Gastroesophageal sphincter (tissue), 4 donors: ENCODE data around the gene IDUA. TPM values are rescaled to one million over a fixed set of nuclear protein-coding genes. Genes with fewer than 3 reads are reported as not detected.

Experiments used
- ATAC-seq: fragments of 150-250 bp; one replicate; pipeline ENCODE4 v1.9.1; 2016; ENCODE audit warnings: mild to moderate bottlenecking, moderate library complexity
- H3K27ac ChIP-seq, 4 donors: fragments of 200-600 bp; sonication (generic) in 3 of 4; 1 replicate in 3 of 4; 2 replicates in 1 of 4; pipeline ENCODE4 v1.5.1; 2016 to 2019
- H3K27me3 ChIP-seq: fragments of 200-600 bp; sonication (generic); one replicate; pipeline ENCODE4 v1.5.1; 2019
- H3K36me3 ChIP-seq, 2 donors: fragments of 200-600 bp; sonication (generic); one replicate each; pipeline ENCODE4 v1.5.1; 2019; ENCODE audit warnings: control low read depth in 1 of 2
- H3K4me1 ChIP-seq, 3 donors: fragments of 200-600 bp; sonication (generic); 1 replicate in 2 of 3; 2 replicates in 1 of 3; pipeline ENCODE4 v1.5.1; 2016 to 2019; ENCODE audit warnings: control low read depth in 2 of 3
- H3K4me3 ChIP-seq, 2 donors: fragments of 200-600 bp; sonication (generic); one replicate each; pipeline ENCODE4 v1.5.1; 2019; ENCODE audit warnings: mild to moderate bottlenecking in 1 of 2, moderate library complexity in 1 of 2
- H3K9me3 ChIP-seq, 3 donors: fragments of 200-600 bp; sonication (generic); one replicate each; pipeline ENCODE4 v1.5.1; 2017 to 2019; ENCODE audit warnings: control low read depth in 2 of 3
- EP300 ChIP-seq: sonication (generic); formaldehyde crosslinking; IDR thresholded peaks from one replicate; pipeline ENCODE4 v1.6.1; 2017; ENCODE audit warnings: antibody characterized with exemption, mild to moderate bottlenecking
- POLR2A ChIP-seq, 2 donors: fragments of 450-650 bp; IDR thresholded peaks; one replicate each; pipeline ENCODE4 v1.6.1; 2017; ENCODE audit warnings: antibody characterized with exemption in 2 of 2, mild to moderate bottlenecking in 2 of 2, moderate library complexity in 1 of 2
- POLR2AphosphoS5 ChIP-seq: sonication (generic); formaldehyde crosslinking; IDR thresholded peaks from one replicate; pipeline ENCODE4 v1.6.1; 2017; ENCODE audit warnings: antibody characterized with exemption
- WGBS, 2 donors: methylation state at CpG; one replicate each; pipeline ENCODE4 v1.1.5; 2018; ENCODE audit warnings: low coverage in 1 of 2; 5-methylcytosine and 5-hydroxymethylcytosine counted together
- total RNA-seq, 4 donors: library from RNA; depleted of rRNA; stranded (reverse); fragments of >200 nt; gene quantifications; one replicate each; pipeline ENCODE4 v1.1.0, GENCODE V29; 2016
- TF ChIP-seq, protein P1 (sequence below), 4 experiments: fragments of 200-600 bp in 2 of 4; fragments of 450-650 bp in 2 of 4; sonication (generic) in 1 of 4; IDR thresholded peaks; one replicate each; pipeline ENCODE4 v1.5.1; 2017 to 2019; ENCODE audit warnings: antibody characterized with exemption in 4 of 4, mild to moderate bottlenecking in 2 of 4, moderate library complexity in 2 of 4

Gene IDUA
- total RNA-seq, 4 donors from 2014 or later = 4.6 to 15.1 (median 12.2) TPM

DNA sequence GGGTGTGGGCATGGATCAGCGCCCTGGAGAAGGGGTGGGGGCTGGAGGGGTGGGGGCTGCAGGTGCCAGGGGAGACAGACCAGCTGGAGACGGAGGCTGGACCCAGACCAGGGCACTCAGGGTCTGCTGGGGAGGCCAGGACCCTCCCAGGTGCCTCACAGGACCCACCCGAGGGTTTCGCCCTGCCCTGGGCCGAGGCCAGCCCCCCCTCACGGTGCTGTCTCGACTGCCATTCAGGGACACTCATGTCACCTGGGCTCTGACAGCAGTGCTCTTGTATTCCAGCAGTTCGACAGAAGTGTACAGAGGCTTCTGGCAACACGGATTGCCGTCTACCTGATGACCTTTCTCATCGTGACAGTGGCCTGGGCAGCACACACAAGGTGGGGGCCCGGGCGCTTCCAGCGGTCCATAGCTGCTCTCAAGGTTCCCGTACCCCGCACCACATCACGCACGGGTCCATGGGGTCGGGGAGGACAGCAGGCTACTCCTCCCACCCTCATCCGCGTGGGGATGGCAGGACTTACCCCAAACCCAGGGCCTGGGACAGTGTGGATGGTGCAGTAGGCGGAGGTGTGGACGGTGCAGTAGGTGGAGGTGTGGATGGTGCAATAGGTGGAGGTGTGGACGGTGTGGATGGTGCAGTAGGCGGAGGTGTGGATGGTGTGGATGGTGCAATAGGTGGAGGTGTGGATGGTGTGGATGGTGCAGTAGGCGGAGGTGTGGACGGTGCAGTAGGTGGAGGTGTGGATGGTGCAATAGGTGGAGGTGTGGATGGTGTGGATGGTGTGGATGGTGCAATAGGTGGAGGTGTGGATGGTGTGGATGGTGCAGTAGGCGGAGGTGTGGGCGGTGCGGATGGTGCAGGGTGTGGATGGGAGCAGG lies 36.5 kb upstream of the IDUA start:
- peaks cover 0 to 47% of the 10 kb centered on the region in 2 donors for H3K36me3 ChIP-seq
- H3K4me3 ChIP-seq = no peak overlapping the region
- no peaks in the 10 kb centered on the region for H3K27me3 ChIP-seq
- WGBS, 2 donors = 87 to 91% methylated on average over 10 to 18 of the region's 30 CpGs
- peaks cover 0 to 12% (median 0%) of the 10 kb centered on the region in 3 donors for H3K4me1 ChIP-seq
- no peak for ATAC-seq
- no peak overlapping the region for H3K27ac ChIP-seq
- TF ChIP-seq, protein P1, sequence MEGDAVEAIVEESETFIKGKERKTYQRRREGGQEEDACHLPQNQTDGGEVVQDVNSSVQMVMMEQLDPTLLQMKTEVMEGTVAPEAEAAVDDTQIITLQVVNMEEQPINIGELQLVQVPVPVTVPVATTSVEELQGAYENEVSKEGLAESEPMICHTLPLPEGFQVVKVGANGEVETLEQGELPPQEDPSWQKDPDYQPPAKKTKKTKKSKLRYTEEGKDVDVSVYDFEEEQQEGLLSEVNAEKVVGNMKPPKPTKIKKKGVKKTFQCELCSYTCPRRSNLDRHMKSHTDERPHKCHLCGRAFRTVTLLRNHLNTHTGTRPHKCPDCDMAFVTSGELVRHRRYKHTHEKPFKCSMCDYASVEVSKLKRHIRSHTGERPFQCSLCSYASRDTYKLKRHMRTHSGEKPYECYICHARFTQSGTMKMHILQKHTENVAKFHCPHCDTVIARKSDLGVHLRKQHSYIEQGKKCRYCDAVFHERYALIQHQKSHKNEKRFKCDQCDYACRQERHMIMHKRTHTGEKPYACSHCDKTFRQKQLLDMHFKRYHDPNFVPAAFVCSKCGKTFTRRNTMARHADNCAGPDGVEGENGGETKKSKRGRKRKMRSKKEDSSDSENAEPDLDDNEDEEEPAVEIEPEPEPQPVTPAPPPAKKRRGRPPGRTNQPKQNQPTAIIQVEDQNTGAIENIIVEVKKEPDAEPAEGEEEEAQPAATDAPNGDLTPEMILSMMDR (IDR thresholded peaks at IDR 0.05) = no peak
- no peak for TF ChIP-seq POLR2A (IDR thresholded peaks at IDR 0.05)
- no peak for TF ChIP-seq POLR2AphosphoS5
- no peak for TF ChIP-seq EP300
- H3K9me3 ChIP-seq = no peaks in the 10 kb centered on the region

DNA sequence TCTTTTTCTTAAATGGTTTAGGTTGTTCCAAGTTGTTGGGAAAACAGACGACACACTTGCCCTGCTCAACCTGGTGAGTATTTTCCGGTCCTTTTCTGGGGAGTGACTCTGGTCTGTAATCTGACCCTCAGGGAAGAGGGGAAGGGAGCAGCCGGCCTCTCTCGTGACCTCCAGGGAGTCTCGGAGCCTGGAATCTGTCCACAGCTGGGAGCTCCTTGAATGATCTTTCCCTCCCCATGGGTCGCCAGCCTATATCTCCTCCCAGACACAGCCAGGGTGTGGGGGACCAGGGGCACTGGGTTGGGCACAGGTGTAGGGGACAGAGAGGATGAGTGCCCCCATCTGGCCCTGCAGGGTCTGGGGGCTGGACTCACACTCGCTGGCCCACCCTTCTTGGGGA lies 35.7 kb upstream of the IDUA start:
- peaks cover 0 to 55% of the 10 kb centered on the region in 2 donors for H3K36me3 ChIP-seq
- no peak for ATAC-seq
- 70 to 73% methylated on average over 2 to 4 of the region's 7 CpGs for whole genome bisulfite sequencing, 2 donors

DNA sequence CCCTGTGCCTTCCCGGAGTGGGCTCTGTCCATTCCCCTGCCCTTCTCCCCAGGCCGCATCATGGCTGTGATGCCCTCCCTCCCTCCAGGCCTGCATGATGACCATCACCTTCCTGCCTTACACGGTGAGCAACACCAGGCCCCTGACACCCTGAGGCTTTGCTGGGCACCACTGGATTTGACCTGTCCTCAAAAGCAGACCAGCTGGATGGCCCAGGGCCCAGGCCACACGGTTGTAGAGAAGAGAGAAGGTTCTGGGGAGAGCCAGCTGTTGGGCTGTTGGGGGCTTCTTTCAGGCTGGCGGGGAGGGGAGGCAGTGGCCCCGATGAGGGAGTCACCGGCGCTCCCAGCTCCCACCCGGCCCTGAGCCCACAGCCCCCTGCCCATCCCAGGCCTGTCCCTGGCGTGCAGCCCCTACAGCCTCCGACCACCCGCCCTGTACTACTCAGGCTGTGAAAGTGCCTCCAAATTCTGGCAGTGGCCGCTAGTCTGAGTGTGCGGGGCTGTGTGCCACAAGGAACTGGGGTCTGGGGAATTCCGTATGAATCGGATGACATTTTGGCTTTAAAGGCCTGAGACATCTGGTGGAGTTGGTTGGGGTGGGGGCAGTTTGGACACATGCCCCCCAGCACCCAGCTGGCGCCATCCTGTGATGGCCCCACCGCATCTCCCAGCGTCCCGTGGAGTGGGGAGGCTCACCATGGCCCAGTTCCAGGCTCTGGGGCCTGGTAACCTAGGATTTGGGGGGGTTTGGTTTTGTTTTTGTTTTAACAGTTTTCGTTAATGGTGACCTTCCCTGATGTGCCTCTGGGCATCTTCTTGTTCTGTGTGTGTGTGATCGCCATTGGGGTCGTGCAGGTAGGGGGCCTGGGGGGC lies 35.0 kb upstream of the IDUA start:
- Histone ChIP-seq H3K27ac (no peak overlapping the region), H3K4me1 (peaks cover 0 to 2% (median 0%) of the 10 kb centered on the region in 3 donors), H3K36me3 (peaks cover 0 to 61% of the 10 kb centered on the region in 2 donors), H3K4me3 (no peak overlapping the region), H3K27me3 (no peaks in the 10 kb centered on the region), H3K9me3 (no peaks in the 10 kb centered on the region)
- TF ChIP-seq POLR2A (IDR thresholded peaks at IDR 0.05) = no peak
- TF ChIP-seq EP300 = no peak
- TF ChIP-seq, protein P1 (IDR thresholded peaks at IDR 0.05) = no peak
- TF ChIP-seq POLR2AphosphoS5 = no peak
- 86% methylated on average over 6 of the region's 23 CpGs; no CpG with 5 or more reads in 1 of the 2 donors for WGBS, 2 donors
- no peak for ATAC-seq

More for the DNA sequence above, 35.7 kb upstream of the IDUA start:
- no peak overlapping the region for H3K27ac ChIP-seq
- H3K27me3 ChIP-seq = no peaks in the 10 kb centered on the region
- TF ChIP-seq POLR2AphosphoS5 = no peak
- TF ChIP-seq, protein P1 (IDR thresholded peaks at IDR 0.05) = no peak
- peaks cover 0 to 9% (median 0%) of the 10 kb centered on the region in 3 donors for H3K4me1 ChIP-seq
- no peak overlapping the region for H3K4me3 ChIP-seq
- no peaks in the 10 kb centered on the region for H3K9me3 ChIP-seq

DNA sequence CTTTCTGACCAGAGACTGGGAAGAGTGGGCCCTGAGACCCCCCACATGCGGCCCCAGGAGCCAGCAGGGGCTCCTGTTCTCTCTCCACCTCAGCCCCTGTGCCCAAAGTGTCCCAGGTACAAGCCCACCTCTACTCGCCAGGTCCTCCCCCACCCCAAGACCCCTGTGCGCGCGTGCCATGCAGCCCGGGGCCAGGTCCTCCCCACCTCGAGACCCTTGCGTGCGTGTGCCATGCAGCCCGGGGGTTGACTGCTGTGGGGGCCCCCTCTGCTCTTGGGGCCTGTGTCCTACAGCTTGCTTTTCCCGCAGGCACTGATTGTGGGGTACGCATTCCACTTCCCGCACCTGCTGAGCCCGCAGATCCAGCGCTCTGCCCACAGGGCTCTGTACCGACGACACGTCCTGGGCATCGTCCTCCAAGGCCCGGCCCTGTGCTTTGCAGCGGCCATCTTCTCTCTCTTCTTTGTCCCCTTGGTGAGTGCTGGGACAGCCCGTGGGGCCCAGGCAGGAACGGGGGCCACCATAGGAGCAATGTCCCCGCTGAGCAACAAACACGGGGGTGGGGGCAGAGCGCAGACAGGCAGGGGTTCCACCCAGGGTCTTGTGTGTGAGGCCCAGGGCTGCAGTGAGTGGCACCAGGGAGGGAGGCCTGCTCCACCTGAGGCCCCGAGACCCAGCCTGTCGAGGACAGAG lies 33.8 kb upstream of the IDUA start:
- WGBS, 2 donors = 90 to 93% methylated on average over 2 to 10 of the region's 28 CpGs

More for the DNA sequence above, 33.8 kb upstream of the IDUA start:
- H3K36me3 ChIP-seq = peaks cover 0 to 73% of the 10 kb centered on the region in 2 donors
- no peaks in the 10 kb centered on the region for H3K9me3 ChIP-seq
- no peaks in the 10 kb centered on the region for H3K4me1 ChIP-seq
- H3K4me3 ChIP-seq = no peak overlapping the region
- no peak for ATAC-seq
- no peak overlapping the region for H3K27ac ChIP-seq
- TF ChIP-seq POLR2A (IDR thresholded peaks at IDR 0.05) = no peak
- TF ChIP-seq, protein P1 (IDR thresholded peaks at IDR 0.05) = no peak
- no peaks in the 10 kb centered on the region for H3K27me3 ChIP-seq
